GM10248 (cell line): ENCODE measurements around the gene DPAGT1.
A peak's percentile ranks its signal among the peaks of the same experiment; 100 is the strongest.

Experiments
- CTCF ChIA-PET: fragments of 300-600 bp; sonication (Branson Sonifier 250); formaldehyde crosslinking; extraction: SDS; loops from one replicate; lab custom pipeline; 2021; ENCODE audit warnings: antibody characterized with exemption; lab: Yijun Ruan, JAX
- POLR2A ChIA-PET: fragments of 350-650 bp; sonication (Branson Sonifier 250); formaldehyde crosslinking; extraction: SDS; loops from one replicate; lab custom pipeline; 2020; ENCODE audit warnings: antibody characterized with exemption; lab: Yijun Ruan, JAX
- DNase-seq: peaks from one replicate; pipeline ENCODE4 v3.0.0; 2012; ENCODE audit errors: extremely low spot score
- CTCF ChIP-seq: IDR thresholded peaks from 2 replicates; pipeline ENCODE4 v1.5.1; 2012; ENCODE audit warnings: mild to moderate bottlenecking, low read depth; ENCODE audit errors: extremely low read depth, missing control alignments, control extremely low read depth

The DPAGT1 gene

GRCh38 chr11:119100246-119100970 lies 1.2 kb downstream of the DPAGT1 start:
- ChIA-PET CTCF (interaction anchor here (1.0 to 1.3 kb wide), 4 partner anchors 9 to 16 kb away, joined by 3 to 6 read pairs (median 4); no protein-coding TSS in a partner anchor), POLR2A (no interaction called here)
- no peak for DNase-seq
- peak; percentile 24 for TF ChIP-seq CTCF

GRCh38 chr11:119099711-119100110 lies 1.9 kb downstream of the DPAGT1 start:
- no peak for DNase-seq
- TF ChIP-seq CTCF = no peak
- CTCF ChIA-PET = interaction anchor here (0.7 to 1.3 kb wide), 7 partner anchors 9 to 35 kb away, joined by 3 to 6 read pairs (median 3); no protein-coding TSS in a partner anchor
- POLR2A ChIA-PET = no interaction called here

- POLR2A ChIA-PET = interaction anchor here (0.6 to 2.8 kb wide), 21 partner anchors 10 to 853 kb away, joined by 3 to 76 read pairs (median 4); partner anchors contain the start of genes C2CD2L, CBL, HINFP and HMBS
- CTCF ChIA-PET = interaction anchor here (0.6 to 1.9 kb wide), 10 partner anchors 9 to 245 kb away, joined by 3 to 8 read pairs (median 4); partner anchors contain the start of genes C2CD2L, HMBS and VPS11
- DNase-seq = peak; percentile 98
- TF ChIP-seq CTCF = no peak
Observed at GRCh38 chr11:119095066-119095880, 6.4 kb downstream of the DPAGT1 start.

- ChIA-PET POLR2A (interaction anchor here (0.6 to 2.8 kb wide), 23 partner anchors 8 to 852 kb away, joined by 3 to 76 read pairs (median 4); partner anchors contain the start of genes C2CD2L, CBL, DPAGT1 and HINFP), CTCF (interaction anchor here (0.6 to 1.9 kb wide), 9 partner anchors 8 to 230 kb away, joined by 3 to 8 read pairs (median 4); partner anchors contain the start of genes C2CD2L, HMBS and VPS11)
- DNase-seq = peak; percentile 67
- peak; percentile 83 for TF ChIP-seq CTCF
Observed at GRCh38 chr11:119094816-119095065, 6.9 kb downstream of the DPAGT1 start.

- CTCF ChIA-PET = interaction anchor here (1.2 to 1.9 kb wide), 7 partner anchors 8 to 230 kb away, joined by 3 to 8 read pairs (median 4); partner anchors contain the start of genes HMBS and VPS11
- POLR2A ChIA-PET = interaction anchor here (0.6 to 2.8 kb wide), 24 partner anchors 8 to 1817 kb away, joined by 3 to 76 read pairs (median 4); partner anchors contain the start of genes C2CD2L, CBL, DPAGT1 and HINFP
- DNase-seq = peak; percentile 29
Observed at GRCh38 chr11:119093942-119094815, 7.5 kb downstream of the DPAGT1 start.

More at GRCh38 chr11:119093942-119094815, 7.5 kb downstream of the DPAGT1 start:
- no peak for TF ChIP-seq CTCF
